ENCODE data around the gene PRKCH.

The PRKCH gene

GRCh38 chr14:61281186-61281947, 40.0 kb upstream of the PRKCH start, which contains the start of gene TMEM30B:
TMEM30B (minus strand) TSS chr14:61281338; CDS start chr14:61281147, 191 bp downstream.
- peaks cover 33% of the 10 kb centered on the region for H3K4me1 ChIP-seq (ENCODE audit: insufficient read depth, low read length)
- no peak within 1 kb of the TSS for H3K4me3 ChIP-seq (ENCODE audit: low read depth in 1 of 2, low read length in 2 of 2)
- no peaks in the 10 kb centered on the region for H3K79me2 ChIP-seq (ENCODE audit: insufficient read depth, low read length)
- H3K9ac ChIP-seq (ENCODE audit: low read depth, low read length) = no peak within 1 kb of the TSS
- no peaks in the 10 kb centered on the region for H4K20me1 ChIP-seq (ENCODE audit: insufficient read depth, low read length)
- H3K4me2 ChIP-seq (ENCODE audit: insufficient read depth, low read length) = no peak within 1 kb of the TSS
- no peak within 1 kb of the TSS for H2AFZ ChIP-seq (ENCODE audit: low read depth, low read length)
- no peaks in the 10 kb centered on the region for H3K27me3 ChIP-seq (ENCODE audit: insufficient read depth, low read length, poor library complexity)
- no peak for TF ChIP-seq EZH2 (IDR thresholded peaks at IDR 0.05; ENCODE audit: borderline replicate concordance, low read depth, low read length, severe bottlenecking)
- TF ChIP-seq CTCF (IDR thresholded peaks at IDR 0.05; ENCODE audit: borderline replicate concordance, extremely low read depth, low read length, poor library complexity, severe bottlenecking) = no peak
- no peak within 1 kb of the TSS for H3K27ac ChIP-seq (ENCODE audit: low read length)
- ATAC-seq (ENCODE audit: insufficient read depth, low read depth) = no peak
- H3K9me3 ChIP-seq (ENCODE audit: insufficient read depth, low read length, severe bottlenecking) = no peaks in the 10 kb centered on the region
- no peaks in the 10 kb centered on the region for H3K36me3 ChIP-seq (ENCODE audit: insufficient read depth, low read length)
- DNase-seq = no peak

- H3K9ac ChIP-seq (ENCODE audit: low read depth, low read length) = no peak overlapping the region
- H3K27ac ChIP-seq (ENCODE audit: low read length) = no peak overlapping the region
- TF ChIP-seq CTCF (IDR thresholded peaks at IDR 0.05; ENCODE audit: borderline replicate concordance, extremely low read depth, low read length, poor library complexity, severe bottlenecking) = no peak
- no peak for TF ChIP-seq EZH2 (IDR thresholded peaks at IDR 0.05; ENCODE audit: borderline replicate concordance, low read depth, low read length, severe bottlenecking)
- no peaks in the 10 kb centered on the region for H3K9me3 ChIP-seq (ENCODE audit: insufficient read depth, low read length, severe bottlenecking)
- no peak for DNase-seq
- no peaks in the 10 kb centered on the region for H4K20me1 ChIP-seq (ENCODE audit: insufficient read depth, low read length)
- no peaks in the 10 kb centered on the region for H3K36me3 ChIP-seq (ENCODE audit: insufficient read depth, low read length)
- peaks cover 33% of the 10 kb centered on the region for H3K4me1 ChIP-seq (ENCODE audit: insufficient read depth, low read length)
- no peak overlapping the region for H3K4me3 ChIP-seq (ENCODE audit: low read depth in 1 of 2, low read length in 2 of 2)
- ATAC-seq (ENCODE audit: insufficient read depth, low read depth) = no peak
- no peaks in the 10 kb centered on the region for H3K79me2 ChIP-seq (ENCODE audit: insufficient read depth, low read length)
- no peaks in the 10 kb centered on the region for H3K27me3 ChIP-seq (ENCODE audit: insufficient read depth, low read length, poor library complexity)
- H3K4me2 ChIP-seq (ENCODE audit: insufficient read depth, low read length) = no peak overlapping the region
- no peak overlapping the region for H2AFZ ChIP-seq (ENCODE audit: low read depth, low read length)
These were observed 39.5 kb upstream of the PRKCH start for GRCh38 chr14:61281948-61282275.

GRCh38 chr14:61282746-61283145, 38.6 kb upstream of the PRKCH start:
- H3K4me1 ChIP-seq (ENCODE audit: insufficient read depth, low read length) = peaks cover 33% of the 10 kb centered on the region
- H4K20me1 ChIP-seq (ENCODE audit: insufficient read depth, low read length) = no peaks in the 10 kb centered on the region
- H3K9me3 ChIP-seq (ENCODE audit: insufficient read depth, low read length, severe bottlenecking) = no peaks in the 10 kb centered on the region
- no peaks in the 10 kb centered on the region for H3K27me3 ChIP-seq (ENCODE audit: insufficient read depth, low read length, poor library complexity)
- no peaks in the 10 kb centered on the region for H3K36me3 ChIP-seq (ENCODE audit: insufficient read depth, low read length)
- no peak overlapping the region for H2AFZ ChIP-seq (ENCODE audit: low read depth, low read length)
- H3K27ac ChIP-seq (ENCODE audit: low read length) = no peak overlapping the region
- DNase-seq (no peak), ATAC-seq (ENCODE audit: insufficient read depth, low read depth) (no peak)
- H3K79me2 ChIP-seq (ENCODE audit: insufficient read depth, low read length) = no peaks in the 10 kb centered on the region
- no peak overlapping the region for H3K9ac ChIP-seq (ENCODE audit: low read depth, low read length)
- TF ChIP-seq EZH2 (IDR thresholded peaks at IDR 0.05; ENCODE audit: borderline replicate concordance, low read depth, low read length, severe bottlenecking) (no peak), CTCF (IDR thresholded peaks at IDR 0.05; ENCODE audit: borderline replicate concordance, extremely low read depth, low read length, poor library complexity, severe bottlenecking) (no peak)
- H3K4me2 ChIP-seq (ENCODE audit: insufficient read depth, low read length) = no peak overlapping the region
- no peak overlapping the region for H3K4me3 ChIP-seq (ENCODE audit: low read depth in 1 of 2, low read length in 2 of 2)
